ENCODE results near the gene ITIH5. TPM values are rescaled to one million over a fixed set of nuclear protein-coding genes. Genes with fewer than 3 reads are reported as not detected.

Gene ITIH5
- total and polyA plus RNA-seq, 9 of the 15 experiments (the other 6 are each of a cell fraction or from before 2014, with no cell fraction given): 0.52 to 4.5 (median 2.6) TPM

DNA sequence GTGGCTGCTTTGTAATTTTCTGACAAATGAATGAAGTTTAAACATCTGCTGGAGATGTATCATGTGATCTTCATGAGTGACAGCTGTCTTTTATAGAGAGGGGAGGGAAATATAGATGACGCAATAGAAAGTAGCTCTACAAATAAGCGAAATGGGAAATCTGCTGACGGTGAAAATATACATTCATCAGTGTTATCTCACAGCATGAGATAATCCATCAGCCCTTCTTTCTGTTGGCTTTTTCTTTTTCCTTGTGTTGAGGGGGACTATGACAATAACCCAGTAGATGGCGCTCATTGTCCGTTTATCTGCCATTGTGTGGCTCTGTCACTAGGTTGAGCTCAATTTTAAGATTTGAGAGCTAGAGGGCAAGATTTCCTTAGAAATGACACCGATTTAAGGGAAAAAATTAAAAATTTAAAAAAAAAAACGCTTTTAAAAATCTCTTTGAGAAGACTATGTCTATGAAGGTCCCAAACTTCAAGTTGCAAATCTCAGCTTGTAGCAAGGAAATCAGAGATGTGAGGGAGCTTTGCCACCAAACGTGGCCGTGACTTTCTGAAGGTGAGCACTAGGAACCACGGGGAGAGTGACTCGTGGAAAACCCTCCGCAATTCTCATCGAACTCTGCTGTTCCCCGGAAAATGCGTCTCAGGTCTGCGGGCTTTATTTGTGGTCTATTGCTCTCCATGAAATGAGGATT lies 141.3 kb downstream of the ITIH5 start (continued):
- TF ChIP-seq, protein P1, sequence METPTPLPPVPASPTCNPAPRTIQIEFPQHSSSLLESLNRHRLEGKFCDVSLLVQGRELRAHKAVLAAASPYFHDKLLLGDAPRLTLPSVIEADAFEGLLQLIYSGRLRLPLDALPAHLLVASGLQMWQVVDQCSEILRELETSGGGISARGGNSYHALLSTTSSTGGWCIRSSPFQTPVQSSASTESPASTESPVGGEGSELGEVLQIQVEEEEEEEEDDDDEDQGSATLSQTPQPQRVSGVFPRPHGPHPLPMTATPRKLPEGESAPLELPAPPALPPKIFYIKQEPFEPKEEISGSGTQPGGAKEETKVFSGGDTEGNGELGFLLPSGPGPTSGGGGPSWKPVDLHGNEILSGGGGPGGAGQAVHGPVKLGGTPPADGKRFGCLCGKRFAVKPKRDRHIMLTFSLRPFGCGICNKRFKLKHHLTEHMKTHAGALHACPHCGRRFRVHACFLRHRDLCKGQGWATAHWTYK (CRISPR knock-in tag; IDR thresholded peaks at IDR 0.05): no peak
- TF ChIP-seq HDAC2 (IDR thresholded peaks at IDR 0.05): no peak
- TF ChIP-seq, protein P2, sequence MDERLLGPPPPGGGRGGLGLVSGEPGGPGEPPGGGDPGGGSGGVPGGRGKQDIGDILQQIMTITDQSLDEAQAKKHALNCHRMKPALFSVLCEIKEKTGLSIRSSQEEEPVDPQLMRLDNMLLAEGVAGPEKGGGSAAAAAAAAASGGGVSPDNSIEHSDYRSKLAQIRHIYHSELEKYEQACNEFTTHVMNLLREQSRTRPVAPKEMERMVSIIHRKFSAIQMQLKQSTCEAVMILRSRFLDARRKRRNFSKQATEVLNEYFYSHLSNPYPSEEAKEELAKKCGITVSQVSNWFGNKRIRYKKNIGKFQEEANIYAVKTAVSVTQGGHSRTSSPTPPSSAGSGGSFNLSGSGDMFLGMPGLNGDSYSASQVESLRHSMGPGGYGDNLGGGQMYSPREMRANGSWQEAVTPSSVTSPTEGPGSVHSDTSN (CRISPR knock-in tag; IDR thresholded peaks at IDR 0.05; ENCODE audit: low read depth): no peak
- TF ChIP-seq, protein P2 (tag; conservative IDR thresholded peaks at IDR 0.05; ENCODE audit: low read depth): peak; percentile 73
- TF ChIP-seq BMI1 (IDR thresholded peaks at IDR 0.05; ENCODE audit: low read length): no peak
- TF ChIP-seq ZNF274 (IDR thresholded peaks at IDR 0.05; ENCODE audit: borderline replicate concordance, low read depth, low read length): no peak
- no peak for TF ChIP-seq TARDBP (IDR thresholded peaks at IDR 0.05)
- no peak for TF ChIP-seq KDM2B (CRISPR knock-in tag; IDR thresholded peaks at IDR 0.05)
- TF ChIP-seq, protein P3, sequence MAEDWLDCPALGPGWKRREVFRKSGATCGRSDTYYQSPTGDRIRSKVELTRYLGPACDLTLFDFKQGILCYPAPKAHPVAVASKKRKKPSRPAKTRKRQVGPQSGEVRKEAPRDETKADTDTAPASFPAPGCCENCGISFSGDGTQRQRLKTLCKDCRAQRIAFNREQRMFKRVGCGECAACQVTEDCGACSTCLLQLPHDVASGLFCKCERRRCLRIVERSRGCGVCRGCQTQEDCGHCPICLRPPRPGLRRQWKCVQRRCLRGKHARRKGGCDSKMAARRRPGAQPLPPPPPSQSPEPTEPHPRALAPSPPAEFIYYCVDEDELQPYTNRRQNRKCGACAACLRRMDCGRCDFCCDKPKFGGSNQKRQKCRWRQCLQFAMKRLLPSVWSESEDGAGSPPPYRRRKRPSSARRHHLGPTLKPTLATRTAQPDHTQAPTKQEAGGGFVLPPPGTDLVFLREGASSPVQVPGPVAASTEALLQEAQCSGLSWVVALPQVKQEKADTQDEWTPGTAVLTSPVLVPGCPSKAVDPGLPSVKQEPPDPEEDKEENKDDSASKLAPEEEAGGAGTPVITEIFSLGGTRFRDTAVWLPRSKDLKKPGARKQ (CRISPR knock-in tag; IDR thresholded peaks at IDR 0.05): no peak
- no peak for TF ChIP-seq ARID1B (IDR thresholded peaks at IDR 0.05)
- TF ChIP-seq, protein P4, sequence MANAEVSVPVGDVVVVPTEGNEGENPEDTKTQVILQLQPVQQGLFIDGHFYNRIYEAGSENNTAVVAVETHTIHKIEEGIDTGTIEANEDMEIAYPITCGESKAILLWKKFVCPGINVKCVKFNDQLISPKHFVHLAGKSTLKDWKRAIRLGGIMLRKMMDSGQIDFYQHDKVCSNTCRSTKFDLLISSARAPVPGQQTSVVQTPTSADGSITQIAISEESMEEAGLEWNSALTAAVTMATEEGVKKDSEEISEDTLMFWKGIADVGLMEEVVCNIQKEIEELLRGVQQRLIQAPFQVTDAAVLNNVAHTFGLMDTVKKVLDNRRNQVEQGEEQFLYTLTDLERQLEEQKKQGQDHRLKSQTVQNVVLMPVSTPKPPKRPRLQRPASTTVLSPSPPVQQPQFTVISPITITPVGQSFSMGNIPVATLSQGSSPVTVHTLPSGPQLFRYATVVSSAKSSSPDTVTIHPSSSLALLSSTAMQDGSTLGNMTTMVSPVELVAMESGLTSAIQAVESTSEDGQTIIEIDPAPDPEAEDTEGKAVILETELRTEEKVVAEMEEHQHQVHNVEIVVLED (CRISPR knock-in tag; IDR thresholded peaks at IDR 0.05): no peak
- no peak for TF ChIP-seq CEBPG (CRISPR knock-in tag; IDR thresholded peaks at IDR 0.05)
- TF ChIP-seq CEBPG (tag; conservative IDR thresholded peaks at IDR 0.05 in 1 of 2, IDR thresholded peaks at IDR 0.05 in 1 of 2): peak; percentile 86 to 89
- no peak for TF ChIP-seq ZNF197 (CRISPR knock-in tag; IDR thresholded peaks at IDR 0.05; ENCODE audit: low read depth)
- TF ChIP-seq RBM34 (IDR thresholded peaks at IDR 0.05; ENCODE audit: borderline replicate concordance, insufficient read depth, low read length): no peak
- TF ChIP-seq, protein P5, sequence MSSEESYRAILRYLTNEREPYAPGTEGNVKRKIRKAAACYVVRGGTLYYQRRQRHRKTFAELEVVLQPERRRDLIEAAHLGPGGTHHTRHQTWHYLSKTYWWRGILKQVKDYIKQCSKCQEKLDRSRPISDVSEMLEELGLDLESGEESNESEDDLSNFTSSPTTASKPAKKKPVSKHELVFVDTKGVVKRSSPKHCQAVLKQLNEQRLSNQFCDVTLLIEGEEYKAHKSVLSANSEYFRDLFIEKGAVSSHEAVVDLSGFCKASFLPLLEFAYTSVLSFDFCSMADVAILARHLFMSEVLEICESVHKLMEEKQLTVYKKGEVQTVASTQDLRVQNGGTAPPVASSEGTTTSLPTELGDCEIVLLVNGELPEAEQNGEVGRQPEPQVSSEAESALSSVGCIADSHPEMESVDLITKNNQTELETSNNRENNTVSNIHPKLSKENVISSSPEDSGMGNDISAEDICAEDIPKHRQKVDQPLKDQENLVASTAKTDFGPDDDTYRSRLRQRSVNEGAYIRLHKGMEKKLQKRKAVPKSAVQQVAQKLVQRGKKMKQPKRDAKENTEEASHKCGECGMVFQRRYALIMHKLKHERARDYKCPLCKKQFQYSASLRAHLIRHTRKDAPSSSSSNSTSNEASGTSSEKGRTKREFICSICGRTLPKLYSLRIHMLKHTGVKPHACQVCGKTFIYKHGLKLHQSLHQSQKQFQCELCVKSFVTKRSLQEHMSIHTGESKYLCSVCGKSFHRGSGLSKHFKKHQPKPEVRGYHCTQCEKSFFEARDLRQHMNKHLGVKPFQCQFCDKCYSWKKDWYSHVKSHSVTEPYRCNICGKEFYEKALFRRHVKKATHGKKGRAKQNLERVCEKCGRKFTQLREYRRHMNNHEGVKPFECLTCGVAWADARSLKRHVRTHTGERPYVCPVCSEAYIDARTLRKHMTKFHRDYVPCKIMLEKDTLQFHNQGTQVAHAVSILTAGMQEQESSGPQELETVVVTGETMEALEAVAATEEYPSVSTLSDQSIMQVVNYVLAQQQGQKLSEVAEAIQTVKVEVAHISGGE (CRISPR knock-in tag; IDR thresholded peaks at IDR 0.05): no peak
